Neural progenitor cell (in vitro differentiated cells): ENCODE measurements around the gene CERS3. TPM values are rescaled to one million over a fixed set of nuclear protein-coding genes. Genes with fewer than 3 reads are reported as not detected.

Experiments used
- DNase-seq: peaks from one replicate; pipeline ENCODE4 v3.0.0-alpha.2; 2016; ENCODE audit warnings: low spot score
- H2AFZ ChIP-seq: fragments of 200-600 bp; sonication (generic); replicated peaks from 2 replicates; pipeline ENCODE4 v1.6.1; 2016; ENCODE audit warnings: antibody characterized with exemption
- H3F3A ChIP-seq: fragments of 200-600 bp; sonication (generic); 2 replicates; pipeline ENCODE4 v1.6.1; 2016; ENCODE audit warnings: antibody characterized with exemption, low read depth
- H3K27ac ChIP-seq: fragments of 200-600 bp; sonication (generic); 2 replicates; pipeline ENCODE4 v1.5.1; 2016; ENCODE audit warnings: mild to moderate bottlenecking
- H3K27me3 ChIP-seq: fragments of 200-600 bp; sonication (generic); 2 replicates; pipeline ENCODE4 v1.6.1; 2016; ENCODE audit warnings: mild to moderate bottlenecking, moderate library complexity
- H3K36me3 ChIP-seq: fragments of 200-600 bp; sonication (generic); 2 replicates; pipeline ENCODE4 v1.5.1; 2016
- H3K4me1 ChIP-seq: fragments of 200-600 bp; sonication (generic); 2 replicates; pipeline ENCODE4 v1.6.1; 2016; ENCODE audit warnings: mixed run types
- H3K4me2 ChIP-seq: fragments of 200-600 bp; sonication (generic); 2 replicates; pipeline ENCODE4 v1.6.1; 2016
- H3K4me3 ChIP-seq: fragments of 200-600 bp; sonication (generic); 2 replicates; pipeline ENCODE4 v1.5.1; 2016
- H3K79me2 ChIP-seq: fragments of 200-600 bp; sonication (generic); 2 replicates; pipeline ENCODE4 v1.6.1; 2016; ENCODE audit warnings: low read depth
- H3K9ac ChIP-seq: fragments of 200-600 bp; sonication (generic); 2 replicates; pipeline ENCODE4 v1.6.1; 2016
- H3K9me3 ChIP-seq: fragments of 200-600 bp; sonication (generic); 2 replicates; pipeline ENCODE4 v1.5.1; 2016; ENCODE audit warnings: low read depth
- H4K20me1 ChIP-seq: fragments of 200-600 bp; sonication (generic); 2 replicates; pipeline ENCODE4 v1.6.1; 2016; ENCODE audit warnings: low read depth
- H3K27ac Mint-ChIP-seq: 3 replicates; pipeline ENCODE4 v1.8.0; 2021; ENCODE audit warnings: mixed read lengths
- H3K27me3 Mint-ChIP-seq: 2 replicates; pipeline ENCODE4 v1.8.0; 2022; ENCODE audit warnings: low read depth, mild to moderate bottlenecking, inconsistent platforms, moderate library complexity, mixed read lengths; ENCODE audit not compliant: insufficient read depth
- H3K36me3 Mint-ChIP-seq: 3 replicates; pipeline ENCODE4 v1.8.0; 2021; ENCODE audit warnings: mixed read lengths
- H3K4me1 Mint-ChIP-seq: 3 replicates; pipeline ENCODE4 v1.8.0; 2021; ENCODE audit warnings: mixed read lengths
- H3K4me3 Mint-ChIP-seq: 3 replicates; pipeline ENCODE4 v1.8.0; 2021; ENCODE audit warnings: mild to moderate bottlenecking, moderate library complexity, mixed read lengths
- H3K9me3 Mint-ChIP-seq: 3 replicates; pipeline ENCODE4 v1.8.0; 2020; ENCODE audit warnings: mixed read lengths
- EZH2 ChIP-seq: fragments of 200-600 bp; sonication (generic); IDR thresholded peaks from 2 replicates; pipeline ENCODE4 v1.6.1; 2017; ENCODE audit warnings: antibody characterized with exemption, mild to moderate bottlenecking, moderate library complexity
- EZH2phosphoT487 ChIP-seq: fragments of 200-600 bp; sonication (generic); IDR thresholded peaks from 2 replicates; pipeline ENCODE4 v1.6.1; 2017; ENCODE audit warnings: antibody characterized with exemption
- total RNA-seq: library from RNA; depleted of rRNA; stranded (reverse); fragments of >200 nt; gene quantifications from 2 replicates; pipeline ENCODE4 v1.2.3, GENCODE V29; 2015; ENCODE audit warnings: low replicate concordance
- TF ChIP-seq, protein P1 (sequence below): fragments of 200-600 bp; sonication (generic); IDR thresholded peaks from 2 replicates; pipeline ENCODE4 v1.5.1; 2017; ENCODE audit warnings: antibody characterized with exemption, mild to moderate bottlenecking

CERS3 gene
- total RNA-seq, 1 donor from 2014 or later, result not detected

- H3F3A ChIP-seq, result no peaks in the 10 kb centered on the region
- DNase-seq, result no peak
- no peak overlapping the region for H3K4me3 ChIP-seq
- Mint-ChIP-seq H3K36me3 (no peaks in the 10 kb centered on the region), H3K27me3 (peaks cover 11% of the 10 kb centered on the region), H3K4me3 (no peak overlapping the region), H3K4me1 (no peaks in the 10 kb centered on the region), H3K27ac (no peak overlapping the region), H3K9me3 (peaks cover 47% of the 10 kb centered on the region)
- H3K4me2 ChIP-seq, result no peak overlapping the region
- no peaks in the 10 kb centered on the region for H3K79me2 ChIP-seq
- H4K20me1 ChIP-seq, result no peaks in the 10 kb centered on the region
- H3K27me3 ChIP-seq, result no peaks in the 10 kb centered on the region
- H3K36me3 ChIP-seq, result no peaks in the 10 kb centered on the region
- H2AFZ ChIP-seq, result no peak overlapping the region
- TF ChIP-seq EZH2phosphoT487 (no peak), EZH2 (no peak)
- TF ChIP-seq, protein P1, sequence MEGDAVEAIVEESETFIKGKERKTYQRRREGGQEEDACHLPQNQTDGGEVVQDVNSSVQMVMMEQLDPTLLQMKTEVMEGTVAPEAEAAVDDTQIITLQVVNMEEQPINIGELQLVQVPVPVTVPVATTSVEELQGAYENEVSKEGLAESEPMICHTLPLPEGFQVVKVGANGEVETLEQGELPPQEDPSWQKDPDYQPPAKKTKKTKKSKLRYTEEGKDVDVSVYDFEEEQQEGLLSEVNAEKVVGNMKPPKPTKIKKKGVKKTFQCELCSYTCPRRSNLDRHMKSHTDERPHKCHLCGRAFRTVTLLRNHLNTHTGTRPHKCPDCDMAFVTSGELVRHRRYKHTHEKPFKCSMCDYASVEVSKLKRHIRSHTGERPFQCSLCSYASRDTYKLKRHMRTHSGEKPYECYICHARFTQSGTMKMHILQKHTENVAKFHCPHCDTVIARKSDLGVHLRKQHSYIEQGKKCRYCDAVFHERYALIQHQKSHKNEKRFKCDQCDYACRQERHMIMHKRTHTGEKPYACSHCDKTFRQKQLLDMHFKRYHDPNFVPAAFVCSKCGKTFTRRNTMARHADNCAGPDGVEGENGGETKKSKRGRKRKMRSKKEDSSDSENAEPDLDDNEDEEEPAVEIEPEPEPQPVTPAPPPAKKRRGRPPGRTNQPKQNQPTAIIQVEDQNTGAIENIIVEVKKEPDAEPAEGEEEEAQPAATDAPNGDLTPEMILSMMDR, result no peak
- no peak overlapping the region for H3K27ac ChIP-seq
- H3K9ac ChIP-seq, result no peak overlapping the region
- peaks cover 13% of the 10 kb centered on the region for H3K9me3 ChIP-seq
- no peaks in the 10 kb centered on the region for H3K4me1 ChIP-seq
These were observed 143.3 kb downstream of the CERS3 start for GRCh38 chr15:100385300-100386050.

DNA sequence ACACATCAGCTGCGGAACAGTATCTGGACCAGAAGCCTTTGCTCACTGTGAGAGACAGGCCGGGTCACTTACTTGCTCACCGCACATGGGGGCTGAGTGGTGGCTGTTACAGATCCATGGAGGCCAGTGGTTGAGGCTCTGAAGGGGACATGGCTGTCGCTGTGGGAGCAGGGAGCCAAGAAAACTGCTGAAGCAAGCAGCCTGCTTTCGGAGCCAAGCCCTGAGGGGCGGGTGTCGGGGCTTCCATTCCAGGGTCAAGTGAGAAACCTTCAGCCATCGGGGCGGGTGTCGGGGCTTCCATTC, 144.7 kb downstream of the CERS3 start:
- H4K20me1 ChIP-seq, result no peaks in the 10 kb centered on the region
- H3K27me3 ChIP-seq, result no peaks in the 10 kb centered on the region
- H3K36me3 ChIP-seq, result no peaks in the 10 kb centered on the region
- no peaks in the 10 kb centered on the region for H3K4me1 ChIP-seq
- Mint-ChIP-seq H3K27ac (no peak overlapping the region), H3K36me3 (peaks cover 2% of the 10 kb centered on the region), H3K9me3 (peaks cover 42% of the 10 kb centered on the region), H3K27me3 (peaks cover 14% of the 10 kb centered on the region), H3K4me3 (no peak overlapping the region), H3K4me1 (no peaks in the 10 kb centered on the region)
- no peak overlapping the region for H3K9ac ChIP-seq
- no peak for DNase-seq
- H3K27ac ChIP-seq, result no peak overlapping the region
- no peak overlapping the region for H3K4me2 ChIP-seq
- TF ChIP-seq EZH2phosphoT487, result no peak
- no peak for TF ChIP-seq EZH2
- TF ChIP-seq, protein P1, result no peak
- no peaks in the 10 kb centered on the region for H3K79me2 ChIP-seq
- no peak overlapping the region for H3K4me3 ChIP-seq
- H3K9me3 ChIP-seq, result peaks cover 17% of the 10 kb centered on the region
- no peaks in the 10 kb centered on the region for H3F3A ChIP-seq
- H2AFZ ChIP-seq, result no peak overlapping the region

DNA sequence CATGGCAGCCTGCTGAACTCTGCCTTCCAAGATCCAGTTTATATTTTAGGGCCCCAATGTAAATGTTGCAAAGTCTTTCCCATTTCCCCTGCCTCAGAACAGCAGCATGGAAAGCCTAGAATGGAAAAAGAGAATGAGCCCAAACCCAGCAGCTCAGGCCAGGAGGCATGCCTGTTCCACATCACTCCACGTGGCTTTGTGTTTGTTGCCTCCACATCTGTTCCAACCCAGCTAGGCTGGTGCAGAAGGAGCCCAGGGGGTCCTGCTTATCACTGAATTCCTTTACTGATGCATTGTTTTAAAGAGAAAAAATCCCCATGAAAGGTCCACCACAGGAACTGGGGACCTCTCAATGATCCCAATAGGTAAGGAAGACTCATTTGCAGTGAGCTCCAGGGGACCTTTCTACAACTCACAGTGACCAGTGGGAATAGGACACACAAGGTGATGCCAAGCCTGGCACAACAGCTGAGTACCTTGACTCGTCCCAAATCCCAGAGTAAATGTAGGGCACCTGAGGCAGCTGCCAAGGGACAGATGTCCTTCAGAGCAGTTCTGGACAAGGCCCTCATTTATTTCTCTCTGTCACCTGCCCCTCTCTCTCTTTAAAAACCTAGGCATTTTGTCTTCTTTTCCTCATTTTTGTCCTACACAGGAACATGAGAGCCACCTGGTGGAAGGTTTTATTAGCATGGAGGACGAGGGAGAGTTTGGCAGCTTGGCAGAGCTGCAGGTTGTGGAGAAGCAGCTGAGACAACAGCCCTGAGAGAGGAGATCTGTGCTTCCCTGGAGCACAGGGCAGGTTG, 145.2 kb downstream of the CERS3 start:
- H3K27ac ChIP-seq, result no peak overlapping the region
- Mint-ChIP-seq H3K27ac (no peak overlapping the region), H3K9me3 (peaks cover 39% of the 10 kb centered on the region), H3K4me1 (no peaks in the 10 kb centered on the region), H3K4me3 (no peak overlapping the region), H3K27me3 (peaks cover 14% of the 10 kb centered on the region), H3K36me3 (peaks cover 2% of the 10 kb centered on the region)
- no peaks in the 10 kb centered on the region for H3F3A ChIP-seq
- H4K20me1 ChIP-seq, result no peaks in the 10 kb centered on the region
- H2AFZ ChIP-seq, result peak overlapping the region; percentile 2
- peaks cover 17% of the 10 kb centered on the region for H3K9me3 ChIP-seq
- no peak overlapping the region for H3K4me2 ChIP-seq
- H3K9ac ChIP-seq, result no peak overlapping the region
- H3K79me2 ChIP-seq, result no peaks in the 10 kb centered on the region
- H3K4me1 ChIP-seq, result no peaks in the 10 kb centered on the region
- peak; percentile 45 for DNase-seq
- no peak overlapping the region for H3K4me3 ChIP-seq
- H3K36me3 ChIP-seq, result no peaks in the 10 kb centered on the region
- TF ChIP-seq, protein P1, result peak; percentile 55
- TF ChIP-seq EZH2phosphoT487 (no peak), EZH2 (no peak)
- no peaks in the 10 kb centered on the region for H3K27me3 ChIP-seq
